ENCODE results near the gene DDX24.

Gene DDX24

GRCh38 chr14:94117856-94118255 is 36.9 kb upstream of the DDX24 start:
- no peak overlapping the region for H3K27ac Mint-ChIP-seq
- peaks cover 14% of the 10 kb centered on the region for H3K9me3 Mint-ChIP-seq
- peaks cover 5% of the 10 kb centered on the region for H3K36me3 Mint-ChIP-seq (ENCODE audit: low read depth)
- H3K27me3 Mint-ChIP-seq (ENCODE audit: low read depth) = peaks cover 10% of the 10 kb centered on the region
- TF ChIP-seq CTCF (IDR thresholded peaks at IDR 0.05; ENCODE audit: unreplicated experiment in 3 of 3) = no peak
- peaks cover 37% of the 10 kb centered on the region for H3K4me1 Mint-ChIP-seq
- H3K4me3 Mint-ChIP-seq = no peak overlapping the region

GRCh38 chr14:94116701-94117100 is 35.7 kb upstream of the DDX24 start:
- Mint-ChIP-seq H3K27ac (no peak overlapping the region), H3K4me1 (peaks cover 32% of the 10 kb centered on the region), H3K36me3 (ENCODE audit: low read depth) (peaks cover 5% of the 10 kb centered on the region), H3K9me3 (peaks cover 9% of the 10 kb centered on the region), H3K27me3 (ENCODE audit: low read depth) (peaks cover 10% of the 10 kb centered on the region), H3K4me3 (no peak overlapping the region)
- no peak for TF ChIP-seq CTCF (IDR thresholded peaks at IDR 0.05; ENCODE audit: unreplicated experiment in 3 of 3)

- H3K27me3 Mint-ChIP-seq (ENCODE audit: low read depth) = peaks cover 10% of the 10 kb centered on the region
- H3K27ac Mint-ChIP-seq = no peak overlapping the region
- H3K36me3 Mint-ChIP-seq (ENCODE audit: low read depth) = peaks cover 2% of the 10 kb centered on the region
- peaks cover 22% of the 10 kb centered on the region for H3K4me1 Mint-ChIP-seq
- no peak overlapping the region for H3K4me3 Mint-ChIP-seq
- peaks cover 2% of the 10 kb centered on the region for H3K9me3 Mint-ChIP-seq
- TF ChIP-seq CTCF (IDR thresholded peaks at IDR 0.05; ENCODE audit: unreplicated experiment in 3 of 3) = no peak
Observed at GRCh38 chr14:94115631-94116030, 34.6 kb upstream of the DDX24 start.

GRCh38 chr14:94115058-94115591 is 34.1 kb upstream of the DDX24 start:
- no peak for TF ChIP-seq CTCF (IDR thresholded peaks at IDR 0.05; ENCODE audit: unreplicated experiment in 3 of 3)
- no peak overlapping the region for H3K27ac Mint-ChIP-seq
- no peaks in the 10 kb centered on the region for H3K36me3 Mint-ChIP-seq (ENCODE audit: low read depth)
- no peak overlapping the region for H3K4me3 Mint-ChIP-seq
- H3K27me3 Mint-ChIP-seq (ENCODE audit: low read depth) = peaks cover 10% of the 10 kb centered on the region
- no peaks in the 10 kb centered on the region for H3K9me3 Mint-ChIP-seq
- peaks cover 21% of the 10 kb centered on the region for H3K4me1 Mint-ChIP-seq

GRCh38 chr14:94114589-94115057 is 33.6 kb upstream of the DDX24 start:
- TF ChIP-seq CTCF (IDR thresholded peaks at IDR 0.05; ENCODE audit: unreplicated experiment in 3 of 3) = no peak
- no peaks in the 10 kb centered on the region for H3K9me3 Mint-ChIP-seq
- H3K4me1 Mint-ChIP-seq = peaks cover 21% of the 10 kb centered on the region
- H3K27ac Mint-ChIP-seq = peak overlapping the region in 2 of 3 experiments; percentile 1 to 2
- H3K4me3 Mint-ChIP-seq = no peak overlapping the region
- H3K27me3 Mint-ChIP-seq (ENCODE audit: low read depth) = peaks cover 10% of the 10 kb centered on the region
- H3K36me3 Mint-ChIP-seq (ENCODE audit: low read depth) = no peaks in the 10 kb centered on the region

- Mint-ChIP-seq H3K36me3 (ENCODE audit: low read depth) (no peaks in the 10 kb centered on the region), H3K9me3 (no peaks in the 10 kb centered on the region), H3K4me3 (no peak overlapping the region), H3K27ac (peak overlapping the region in 2 of 3 experiments; percentile 1 to 2), H3K4me1 (peaks cover 21% of the 10 kb centered on the region), H3K27me3 (ENCODE audit: low read depth) (peaks cover 10% of the 10 kb centered on the region)
- TF ChIP-seq CTCF (IDR thresholded peaks at IDR 0.05; ENCODE audit: unreplicated experiment in 3 of 3) = no peak
Observed at GRCh38 chr14:94113908-94114588, 33.0 kb upstream of the DDX24 start.
